ENCODE data around the gene CCDC6.

GRCh38 chr10:59898125-59898835 lies 8.1 kb downstream of the CCDC6 start:
- no peak for TF ChIP-seq YY1 (IDR thresholded peaks at IDR 0.05; ENCODE audit: insufficient read depth, insufficient read length)
- TF ChIP-seq ZNF274 (IDR thresholded peaks at IDR 0.05; ENCODE audit: low read depth, low read length): no peak
- TF ChIP-seq SUZ12 (IDR thresholded peaks at IDR 0.05; ENCODE audit: extremely low read depth, insufficient read depth, insufficient read length): no peak

Data from NT2/D1 (cell line).